NCI-H2227 (cell line): Measurements from ENCODE around the gene EIF2D.
A peak's percentile ranks its signal among the peaks of the same experiment; 100 is the strongest.
"Not testable (repeated sequence)": the region's sequence is repeated elsewhere in the genome, so short reads cannot be mapped to it uniquely, and the experiment has no call there.

ENCODE experiments used
- DNase-seq: peaks from one replicate; lab custom pipeline; 2025; ENCODE audit not compliant: unreplicated experiment; lab: John Stamatoyannopoulos, UW

The EIF2D gene

DNA sequence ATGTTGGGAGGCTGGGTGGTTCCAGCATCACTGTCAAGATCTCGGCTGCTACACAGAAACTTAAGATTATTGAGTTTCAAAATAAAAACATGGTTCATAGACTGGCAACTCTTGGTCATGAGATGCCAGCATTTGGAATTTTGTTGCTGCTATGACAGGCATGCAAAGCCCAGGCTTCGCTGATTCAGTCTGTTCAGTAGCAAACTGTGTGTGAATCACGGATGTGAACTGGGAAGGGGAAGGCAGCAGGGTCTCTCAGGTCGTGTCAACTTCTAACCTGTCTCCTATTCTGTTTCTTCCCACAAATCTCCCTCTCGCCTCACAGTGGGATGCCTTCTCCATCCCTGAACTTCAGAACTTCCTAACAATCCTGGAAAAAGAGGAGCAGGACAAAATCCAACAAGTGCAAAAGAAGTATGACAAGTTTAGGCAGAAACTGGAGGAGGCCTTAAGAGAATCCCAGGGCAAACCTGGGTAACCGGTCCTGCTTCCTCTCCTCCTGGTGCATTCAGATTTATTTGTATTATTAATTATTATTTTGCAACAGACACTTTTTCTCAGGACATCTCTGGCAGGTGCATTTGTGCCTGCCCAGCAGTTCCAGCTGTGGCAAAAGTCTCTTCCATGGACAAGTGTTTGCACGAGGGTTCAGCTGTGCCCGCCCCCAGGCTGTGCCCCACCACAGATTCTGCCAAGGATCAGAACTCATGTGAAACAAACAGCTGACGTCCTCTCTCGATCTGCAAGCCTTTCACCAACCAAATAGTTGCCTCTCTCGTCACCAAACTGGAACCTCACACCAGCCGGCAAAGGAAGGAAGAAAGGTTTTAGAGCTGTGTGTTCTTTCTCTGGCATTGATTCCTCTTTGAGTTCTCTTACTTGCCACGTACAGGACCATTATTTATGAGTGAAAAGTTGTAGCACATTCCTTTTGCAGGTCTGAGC, 25.5 kb downstream of the EIF2D start:
- no peak for DNase-seq

DNA sequence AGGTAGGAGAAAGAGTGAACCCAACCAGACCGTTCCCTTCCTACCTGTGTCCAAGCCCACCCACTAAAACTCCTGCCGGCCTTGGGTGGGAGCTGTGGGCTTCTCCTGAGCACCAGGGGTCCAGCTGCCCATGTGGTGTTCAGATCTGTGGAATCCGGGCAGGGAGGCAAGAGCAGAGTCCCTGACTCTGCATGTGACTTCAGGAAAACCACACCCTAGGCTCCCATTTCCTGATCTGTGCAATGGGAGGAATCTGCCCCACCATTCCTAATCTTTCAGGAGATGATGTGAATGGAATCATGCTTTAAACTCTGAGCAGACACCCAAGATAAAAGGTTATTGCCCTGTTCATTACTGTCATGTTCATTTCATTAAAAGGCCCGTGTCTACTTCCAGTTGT, 27.6 kb downstream of the EIF2D start:
- DNase-seq = no peak

DNA sequence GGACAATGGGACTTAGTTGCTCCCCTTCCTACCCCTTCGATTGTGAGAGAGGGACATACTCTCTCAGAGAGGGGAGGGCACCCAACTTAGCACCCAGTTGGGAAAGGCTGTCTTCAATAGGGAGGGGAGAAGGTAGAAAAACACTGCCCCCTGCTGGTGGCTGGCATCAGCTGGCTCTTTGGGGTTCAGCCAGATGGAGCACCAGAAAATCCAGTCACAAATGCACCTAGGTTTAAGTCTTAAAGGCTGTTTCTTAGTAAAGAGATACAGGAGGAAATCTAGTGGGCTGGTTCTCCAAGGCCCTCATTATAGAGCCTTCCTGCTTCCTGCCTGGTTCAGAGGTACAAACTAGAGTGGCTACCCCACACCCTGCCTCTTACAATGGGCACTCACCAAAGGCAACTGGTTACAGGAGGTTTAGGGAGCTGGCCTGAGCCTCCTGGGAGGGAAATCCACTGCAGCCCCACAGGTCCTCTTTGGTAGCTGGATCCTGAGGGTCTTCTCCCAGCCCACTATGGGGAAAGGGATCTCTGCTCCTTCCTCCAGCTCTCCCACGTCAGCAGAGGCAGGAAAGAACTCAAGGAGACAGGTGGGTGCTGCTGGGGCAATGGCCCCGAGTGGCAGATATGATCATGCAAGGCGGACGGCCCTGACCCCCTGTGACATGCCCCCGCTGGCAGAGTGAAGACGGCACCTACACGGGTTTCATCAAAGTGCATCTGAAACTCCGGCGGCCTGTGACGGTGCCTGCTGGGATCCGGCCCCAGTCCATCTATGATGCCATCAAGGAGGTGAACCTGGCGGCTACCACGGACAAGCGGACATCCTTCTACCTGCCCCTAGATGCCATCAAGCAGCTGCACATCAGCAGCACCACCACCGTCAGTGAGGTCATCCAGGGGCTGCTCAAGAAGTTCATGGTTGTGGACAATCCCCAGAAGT, 28.3 kb downstream of the EIF2D start:
- peak; percentile 60 for DNase-seq

DNA sequence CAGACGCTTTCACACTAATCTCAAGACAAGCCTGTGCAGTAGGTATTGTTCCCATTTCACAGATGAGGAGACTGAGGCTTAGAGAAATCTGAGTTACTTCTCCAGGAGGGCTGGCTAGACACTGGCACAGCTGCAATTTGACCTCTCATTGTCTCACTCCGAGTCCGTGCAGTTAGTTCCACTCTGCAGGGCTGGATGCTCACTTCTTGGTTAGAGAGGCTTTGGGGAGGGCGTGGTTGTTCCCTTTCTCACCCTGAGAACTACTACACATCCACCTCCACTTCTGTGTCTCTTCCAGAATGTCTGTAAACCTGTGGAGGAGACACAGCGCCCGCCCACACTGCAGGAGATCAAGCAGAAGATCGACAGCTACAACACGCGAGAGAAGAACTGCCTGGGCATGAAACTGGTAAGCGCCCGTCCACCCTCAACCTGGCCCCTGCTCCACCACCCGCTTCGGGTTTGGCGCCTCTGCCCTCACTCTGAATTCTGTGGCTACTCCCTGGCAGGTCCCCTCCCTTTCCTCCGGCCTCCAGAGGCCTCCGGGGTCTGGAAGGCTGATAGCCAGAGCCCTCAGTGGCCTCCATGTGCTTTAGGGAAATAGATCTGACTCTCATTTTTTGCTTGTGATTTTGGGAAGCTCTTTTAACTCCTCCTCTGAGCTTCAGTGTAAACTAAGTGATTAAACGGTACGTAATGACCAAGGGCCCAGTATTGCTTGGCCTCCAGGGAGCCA, 29.1 kb downstream of the EIF2D start:
- no peak for DNase-seq

DNA sequence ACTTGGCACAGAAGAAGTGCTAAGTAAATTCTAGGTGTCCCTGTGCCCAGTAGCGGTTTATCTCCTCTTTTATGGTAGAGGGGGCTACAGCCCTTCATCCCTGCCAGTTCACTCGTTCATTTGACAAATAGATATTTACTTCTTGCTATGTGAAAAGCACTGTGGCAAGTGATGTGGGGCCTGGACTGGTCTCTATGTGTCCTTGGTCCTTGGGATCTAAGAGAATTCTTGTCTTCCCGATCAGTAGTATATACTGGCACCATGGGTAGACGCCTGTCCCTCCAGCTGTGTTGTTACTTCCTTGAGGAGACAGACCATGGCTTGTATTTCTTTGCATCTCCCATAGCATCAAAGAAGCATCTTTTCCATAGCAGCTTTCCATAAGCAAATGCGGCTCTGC, 29.7 kb downstream of the EIF2D start:
- DNase-seq = no peak

DNA sequence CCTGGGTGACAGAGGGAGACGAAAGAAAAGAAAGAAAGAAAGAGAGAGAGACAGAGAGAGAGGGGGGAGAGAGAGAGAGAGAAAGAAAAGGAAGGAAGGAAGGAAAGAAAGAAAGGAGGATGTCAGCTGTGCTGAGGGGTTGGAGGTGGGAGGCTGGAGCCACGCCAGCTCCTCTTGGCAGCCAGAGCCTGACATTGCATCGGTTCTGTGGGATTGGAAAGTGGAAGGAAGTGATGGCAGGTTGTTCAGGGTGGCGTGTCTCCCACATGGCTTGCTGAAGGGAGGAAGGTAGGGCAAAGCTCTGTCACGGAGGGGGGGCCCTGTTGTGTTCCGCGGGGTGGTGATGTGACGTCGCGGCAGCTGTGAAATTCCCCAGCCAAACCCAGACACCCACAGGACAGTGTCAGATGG, 30.7 kb downstream of the EIF2D start:
- no peak for DNase-seq

DNA sequence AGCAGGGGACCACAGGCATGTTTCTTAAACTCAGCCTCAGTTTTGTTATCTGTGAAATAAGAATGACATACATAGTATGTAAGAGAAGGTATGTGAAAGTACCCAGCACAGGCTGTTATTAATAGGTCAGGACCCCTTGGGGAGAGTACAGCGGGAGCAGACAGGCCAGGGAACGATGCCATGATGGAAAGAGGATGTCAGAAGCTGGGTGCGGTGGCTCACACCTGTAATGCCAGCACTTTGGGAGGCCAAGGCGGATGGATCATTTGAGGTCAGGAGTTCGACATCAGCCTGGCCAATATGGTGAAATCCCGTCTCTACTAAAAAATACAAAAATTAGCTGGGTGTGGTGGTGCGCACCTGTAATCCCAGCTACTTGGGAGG, 31.2 kb downstream of the EIF2D start:
- DNase-seq = not testable (repeated sequence)

DNA sequence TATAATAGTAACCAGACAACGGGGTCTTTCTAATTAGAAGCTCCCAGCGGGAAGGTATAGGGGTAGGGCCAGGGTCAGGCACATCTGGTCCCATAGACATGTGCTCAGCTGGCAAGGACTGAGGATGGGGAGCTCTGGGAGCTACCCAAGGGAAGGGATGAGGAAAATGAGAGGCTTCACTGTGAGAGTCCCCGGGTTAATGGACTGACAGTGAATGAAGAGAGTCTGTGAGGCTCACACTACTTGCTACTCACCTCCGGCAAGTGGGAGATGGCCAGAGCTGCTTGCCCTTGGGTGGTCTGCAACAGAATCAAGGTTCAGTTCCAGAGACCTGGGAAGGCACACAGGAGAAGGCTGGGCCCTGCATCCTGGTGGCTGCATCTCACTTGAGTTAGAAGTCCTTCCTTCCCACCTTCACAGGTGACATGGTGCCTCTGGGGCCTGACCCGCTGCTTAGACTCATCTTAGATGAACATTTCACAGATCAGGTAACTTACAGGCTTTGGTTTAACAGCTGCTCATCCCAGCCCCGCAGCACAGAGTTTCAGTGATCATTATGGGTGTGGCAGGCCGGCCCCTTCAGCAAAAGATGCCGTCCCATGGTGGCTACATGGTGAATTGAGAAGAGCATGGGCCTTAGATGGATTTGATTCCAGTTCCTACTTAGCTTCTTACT, 31.7 kb downstream of the EIF2D start:
- DNase-seq = no peak

DNA sequence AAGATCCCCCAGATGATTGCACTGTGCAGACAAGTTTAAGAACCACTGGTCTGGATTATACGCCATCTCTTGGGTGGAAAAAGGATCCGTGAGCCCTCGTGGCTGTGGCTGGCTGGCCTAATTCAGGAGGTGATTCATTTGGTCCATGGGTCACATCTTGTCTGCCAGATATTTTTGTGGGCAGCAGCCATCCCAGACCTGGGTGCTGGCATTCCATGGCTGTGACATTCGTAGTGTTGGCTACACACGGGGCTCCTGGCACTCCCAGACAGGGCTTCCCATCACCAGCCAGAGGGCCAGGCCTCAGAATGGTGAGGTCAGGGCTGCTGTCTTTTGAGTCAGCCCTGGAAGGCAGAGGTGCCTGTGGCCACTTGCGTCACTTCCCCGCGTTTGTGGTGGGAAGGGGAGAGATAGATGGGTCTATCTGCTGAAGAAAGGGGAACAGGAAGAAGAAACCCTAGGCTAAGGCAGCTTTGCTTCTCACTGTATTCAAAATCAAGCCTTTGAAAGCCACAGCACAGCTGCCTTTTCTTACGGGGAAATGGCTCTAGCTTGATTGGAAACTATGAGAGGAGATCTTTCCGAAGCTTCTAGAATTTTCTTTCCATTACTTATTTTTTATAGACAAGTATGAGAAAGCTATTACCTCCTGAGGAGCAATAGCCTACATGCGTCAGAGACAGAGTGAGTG, 32.4 kb downstream of the EIF2D start:
- no peak for DNase-seq

DNA sequence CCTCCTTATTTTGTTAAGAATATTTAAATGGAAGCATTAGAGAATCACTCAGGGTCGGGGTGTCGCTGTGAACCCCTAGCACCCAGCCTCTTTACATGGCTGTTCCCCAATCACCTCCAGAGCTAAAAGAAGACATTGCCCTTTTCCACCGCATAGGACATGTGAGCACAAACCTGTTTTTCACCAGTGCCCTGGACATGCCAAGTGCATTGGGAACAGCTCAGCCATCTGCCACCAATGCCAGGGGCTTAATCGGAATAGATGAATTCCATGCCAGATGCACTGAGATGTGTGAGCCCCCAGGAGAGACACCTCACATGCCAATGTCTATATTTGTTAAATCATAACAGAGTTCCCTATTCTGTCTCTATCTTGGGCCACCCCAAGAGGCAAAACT, 33.3 kb downstream of the EIF2D start:
- no peak for DNase-seq

DNA sequence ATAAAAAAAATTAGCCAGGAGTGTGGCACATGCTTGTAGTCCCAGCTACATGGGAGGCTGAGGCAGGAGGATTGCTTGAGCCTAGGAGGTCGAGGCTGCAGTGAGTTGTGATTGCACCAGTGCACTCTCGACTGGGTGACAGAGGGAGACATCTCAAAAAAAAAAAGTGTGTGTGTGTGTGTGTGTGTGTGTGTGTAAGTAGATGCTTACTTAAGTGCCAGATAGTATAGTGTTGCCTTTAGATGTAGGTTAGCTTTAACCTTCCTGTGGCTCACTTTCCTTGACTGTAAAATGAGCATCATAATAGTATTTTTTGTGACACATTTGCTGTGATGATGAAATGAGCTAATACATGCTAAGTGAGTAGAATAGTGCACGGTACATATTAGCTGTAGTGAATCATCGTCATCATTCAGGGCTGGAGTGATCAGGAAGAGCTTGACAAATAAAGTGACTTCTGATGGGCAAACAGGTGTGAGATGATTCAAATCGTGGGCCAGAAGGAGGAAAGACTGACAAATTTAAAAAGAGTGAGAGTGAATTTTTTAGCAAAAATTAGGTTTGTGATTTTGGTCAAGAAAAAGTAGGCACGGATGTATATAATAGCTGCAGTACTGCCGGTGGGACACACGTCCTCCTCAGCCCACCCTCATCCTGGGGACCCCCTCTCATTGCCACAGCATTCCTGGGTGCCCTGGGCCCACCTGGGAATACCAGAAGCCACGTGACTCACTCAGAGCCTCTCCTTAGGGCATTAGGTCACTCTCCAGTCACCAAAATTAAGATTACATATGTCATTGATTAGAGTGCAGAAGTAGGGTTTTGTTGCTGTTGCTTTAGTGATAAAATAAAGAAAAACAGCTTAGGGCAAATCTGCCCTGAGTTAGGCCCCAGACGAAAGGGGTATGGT, 33.9 kb downstream of the EIF2D start:
- no peak for DNase-seq

DNA sequence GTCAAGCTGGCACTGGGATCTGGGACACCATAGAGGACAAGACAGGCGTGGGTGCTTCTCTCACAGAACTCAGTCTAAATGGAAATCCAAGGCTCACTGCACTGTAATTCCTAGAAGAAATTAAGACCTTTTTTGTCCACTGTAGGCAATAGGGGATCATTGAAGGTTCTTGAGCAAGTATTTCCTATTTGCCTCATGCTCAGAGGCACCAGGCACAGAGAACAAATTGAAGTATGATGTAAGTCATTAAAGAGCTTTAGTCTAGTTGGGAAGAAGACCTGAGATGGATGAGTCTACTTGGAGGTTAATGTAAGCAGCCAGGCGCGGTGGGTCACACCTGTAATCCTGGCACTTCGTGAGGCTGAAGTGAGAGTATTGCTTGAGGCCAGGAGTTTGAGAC, 34.6 kb downstream of the EIF2D start:
- DNase-seq = no peak

DNA sequence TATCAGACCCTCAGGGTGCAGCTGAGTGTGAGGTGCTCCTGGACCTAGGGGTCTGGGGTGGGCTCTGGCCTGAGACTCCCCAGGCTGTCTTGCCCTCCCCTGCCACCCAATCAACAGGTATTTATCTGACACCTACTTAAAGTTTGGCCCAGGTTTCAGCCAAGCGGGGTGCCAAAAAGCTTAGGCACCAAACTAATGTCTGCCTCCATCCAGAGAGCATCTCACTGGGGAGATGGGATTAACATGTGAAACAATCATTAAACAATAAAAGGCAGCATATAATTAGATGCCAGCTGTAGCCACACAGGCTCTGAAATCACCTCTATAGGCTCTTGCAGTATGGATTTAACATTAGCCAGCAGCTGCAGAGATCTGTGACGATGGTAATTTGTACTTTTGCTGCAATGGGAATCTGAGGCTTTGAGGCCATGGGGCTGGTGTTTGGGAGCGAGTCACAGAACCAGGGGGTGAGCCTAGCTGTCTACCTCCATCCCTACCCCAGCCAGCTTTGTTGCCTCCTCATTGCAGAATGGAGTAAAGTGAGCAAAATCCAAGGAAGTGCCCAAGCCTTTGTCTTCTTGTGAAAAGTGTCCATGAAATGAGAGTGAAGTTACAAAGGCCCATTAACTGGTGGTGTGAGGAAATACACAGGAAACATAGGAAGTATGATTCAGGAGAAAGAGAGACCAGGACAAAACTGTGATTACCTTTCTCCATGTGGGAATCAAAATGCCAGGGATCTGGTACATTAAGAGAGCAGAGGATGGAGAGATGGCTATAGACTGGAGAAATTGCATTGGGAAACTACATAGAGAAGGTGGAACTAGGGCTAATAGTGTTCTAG, 36.1 kb downstream of the EIF2D start:
- peak; percentile 21 for DNase-seq

DNA sequence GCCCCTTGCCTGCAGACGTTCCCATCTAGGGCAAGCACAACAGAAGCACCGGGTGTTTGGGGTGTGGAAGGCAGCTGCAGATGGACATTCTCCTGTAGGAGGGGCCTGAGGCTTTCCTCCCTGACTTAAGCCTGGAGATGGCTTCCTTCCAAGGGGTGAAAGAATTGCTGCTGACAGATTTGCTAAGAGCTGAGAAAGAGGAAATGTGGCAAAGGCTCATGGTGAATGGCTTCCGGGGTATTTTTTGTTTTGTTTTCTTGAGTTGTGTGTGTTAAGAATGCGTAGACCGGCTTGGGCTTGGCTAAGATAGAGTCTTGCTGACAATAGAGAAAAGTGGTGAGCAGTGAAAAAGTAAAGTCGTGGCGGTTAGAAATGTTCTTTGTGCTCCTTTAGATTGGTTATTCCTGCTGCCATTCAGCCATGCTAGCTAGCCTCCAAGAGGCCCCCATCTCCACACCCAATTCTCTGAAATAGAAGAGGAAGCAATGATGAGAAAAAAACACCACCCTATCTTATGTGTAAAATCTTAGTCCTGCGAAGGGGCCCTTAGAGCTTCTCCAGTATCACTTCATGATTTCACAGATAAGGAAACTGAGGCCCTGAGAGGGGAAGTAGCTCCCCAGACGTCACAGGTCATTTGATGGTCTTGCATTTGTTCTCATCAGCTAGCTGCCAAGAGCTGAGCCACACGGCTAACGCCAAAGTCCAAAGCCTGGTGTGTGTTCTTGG, 36.9 kb downstream of the EIF2D start:
- no peak for DNase-seq

DNA sequence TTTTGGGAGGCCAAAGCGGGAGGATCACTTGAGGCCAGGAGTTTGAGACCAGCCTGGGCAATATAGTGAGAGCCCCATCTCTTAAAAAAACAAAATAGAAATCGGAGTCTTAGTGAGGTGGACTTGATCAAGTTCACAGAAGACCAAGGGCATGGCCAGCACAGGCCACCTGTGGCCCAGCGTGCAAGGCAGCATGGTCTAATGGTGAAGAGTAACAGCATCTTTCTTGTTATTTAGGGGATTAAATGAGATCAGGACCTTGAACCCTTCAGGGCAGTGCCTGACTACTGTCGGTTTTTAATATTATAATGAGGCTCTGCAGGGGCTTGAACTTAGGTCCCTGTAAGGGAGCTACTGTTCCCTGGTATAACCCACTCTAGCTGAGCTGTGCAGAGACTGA, 38.5 kb downstream of the EIF2D start:
- DNase-seq = no peak

DNA sequence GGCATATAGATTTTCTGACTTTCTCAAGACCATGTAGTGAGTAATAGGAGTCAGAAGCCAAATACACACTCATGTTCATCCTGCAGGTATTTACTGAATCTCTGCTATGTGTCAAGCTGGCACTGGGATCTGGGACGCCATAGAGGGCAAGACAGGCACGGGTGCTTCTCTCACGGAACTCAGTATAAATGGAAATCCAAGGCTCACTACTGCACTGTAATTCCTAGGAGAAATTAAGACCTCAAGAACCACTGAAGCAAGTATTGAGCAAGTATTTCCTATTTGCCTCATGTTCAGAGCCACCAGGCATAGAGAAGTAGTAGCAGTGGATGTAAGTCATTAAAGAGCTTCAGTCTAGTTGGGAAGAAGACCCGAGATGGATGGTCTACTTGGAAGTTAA, 38.9 kb downstream of the EIF2D start:
- DNase-seq = no peak

DNA sequence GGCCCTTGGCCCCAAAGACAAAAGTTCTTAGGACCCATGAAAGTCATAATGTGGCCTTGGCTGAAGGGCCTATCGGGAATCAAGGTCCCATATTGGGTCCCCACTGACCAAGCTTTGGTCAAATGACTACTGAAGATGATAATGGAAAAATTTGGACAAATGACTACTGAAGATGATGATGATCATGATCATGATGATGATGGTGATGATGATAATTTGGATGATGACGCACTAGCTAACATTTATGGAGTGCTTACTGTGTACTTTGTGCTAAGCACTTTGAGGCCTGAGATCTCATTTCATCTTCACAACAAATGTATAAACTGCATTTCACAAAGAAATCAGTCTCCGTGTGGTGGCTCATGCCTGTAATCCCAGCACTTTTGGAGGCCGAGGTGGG, 39.4 kb downstream of the EIF2D start:
- DNase-seq = no peak

DNA sequence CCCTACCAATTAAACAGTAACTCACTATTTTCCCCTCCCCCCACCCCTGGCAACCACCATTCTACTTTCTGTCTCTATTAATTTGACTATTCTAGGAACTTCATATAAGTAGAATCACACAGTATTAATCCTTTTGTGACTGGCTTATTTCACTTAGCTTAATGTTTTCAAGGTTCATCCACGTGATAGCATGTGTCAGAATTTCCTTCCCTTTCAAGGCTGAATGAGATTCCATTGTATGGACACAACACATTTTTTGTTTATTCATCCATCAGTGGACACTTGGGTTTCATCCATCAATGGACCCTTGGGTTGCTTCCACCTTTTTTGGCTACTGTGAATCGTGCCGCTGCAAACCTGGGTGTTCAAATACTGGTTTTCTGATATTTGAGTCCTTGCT, 41.7 kb downstream of the EIF2D start:
- DNase-seq = no peak
